ENCODE results near the gene TRIM63.

Gene TRIM63

DNA sequence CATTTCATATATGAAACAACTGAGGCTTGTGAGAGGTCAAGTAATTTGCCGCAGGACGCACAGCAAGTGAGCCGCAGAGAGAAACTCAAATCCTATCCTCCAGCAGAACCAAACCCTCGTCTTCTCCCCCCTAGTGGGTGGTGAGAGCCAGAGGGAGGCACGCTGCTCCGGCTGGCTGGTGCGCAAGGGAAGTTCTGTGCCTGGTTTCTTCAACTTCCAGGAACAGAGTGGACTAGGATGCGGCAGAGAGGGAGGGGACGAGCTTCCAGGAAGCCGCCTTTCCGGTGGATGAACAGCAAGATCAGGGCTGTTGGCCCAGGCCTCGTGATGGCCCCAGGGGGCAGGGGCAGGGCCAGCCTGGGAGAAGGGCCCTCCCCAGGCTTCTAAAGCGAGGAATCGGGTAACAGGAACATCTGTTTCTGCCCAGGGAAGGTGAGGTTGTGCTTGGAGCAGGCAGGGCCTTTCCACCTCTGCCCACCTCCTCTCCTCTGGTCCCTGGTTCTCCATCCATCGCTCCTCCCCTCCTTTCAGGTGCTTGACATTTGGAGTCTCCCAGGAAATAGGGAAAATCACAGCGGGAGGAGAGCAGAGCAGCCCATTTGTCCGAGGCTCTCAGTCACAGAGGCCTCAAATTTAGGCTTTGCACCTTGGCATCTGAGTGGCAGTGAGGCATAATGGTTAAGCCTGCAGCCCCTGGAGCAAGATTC is 27.4 kb upstream of the TRIM63 start:
- TF ChIP-seq, protein P1, sequence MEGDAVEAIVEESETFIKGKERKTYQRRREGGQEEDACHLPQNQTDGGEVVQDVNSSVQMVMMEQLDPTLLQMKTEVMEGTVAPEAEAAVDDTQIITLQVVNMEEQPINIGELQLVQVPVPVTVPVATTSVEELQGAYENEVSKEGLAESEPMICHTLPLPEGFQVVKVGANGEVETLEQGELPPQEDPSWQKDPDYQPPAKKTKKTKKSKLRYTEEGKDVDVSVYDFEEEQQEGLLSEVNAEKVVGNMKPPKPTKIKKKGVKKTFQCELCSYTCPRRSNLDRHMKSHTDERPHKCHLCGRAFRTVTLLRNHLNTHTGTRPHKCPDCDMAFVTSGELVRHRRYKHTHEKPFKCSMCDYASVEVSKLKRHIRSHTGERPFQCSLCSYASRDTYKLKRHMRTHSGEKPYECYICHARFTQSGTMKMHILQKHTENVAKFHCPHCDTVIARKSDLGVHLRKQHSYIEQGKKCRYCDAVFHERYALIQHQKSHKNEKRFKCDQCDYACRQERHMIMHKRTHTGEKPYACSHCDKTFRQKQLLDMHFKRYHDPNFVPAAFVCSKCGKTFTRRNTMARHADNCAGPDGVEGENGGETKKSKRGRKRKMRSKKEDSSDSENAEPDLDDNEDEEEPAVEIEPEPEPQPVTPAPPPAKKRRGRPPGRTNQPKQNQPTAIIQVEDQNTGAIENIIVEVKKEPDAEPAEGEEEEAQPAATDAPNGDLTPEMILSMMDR (conservative IDR thresholded peaks at IDR 0.05): peak; percentile 29
- peak overlapping the region; percentile 57 for H3K27ac ChIP-seq

DNA sequence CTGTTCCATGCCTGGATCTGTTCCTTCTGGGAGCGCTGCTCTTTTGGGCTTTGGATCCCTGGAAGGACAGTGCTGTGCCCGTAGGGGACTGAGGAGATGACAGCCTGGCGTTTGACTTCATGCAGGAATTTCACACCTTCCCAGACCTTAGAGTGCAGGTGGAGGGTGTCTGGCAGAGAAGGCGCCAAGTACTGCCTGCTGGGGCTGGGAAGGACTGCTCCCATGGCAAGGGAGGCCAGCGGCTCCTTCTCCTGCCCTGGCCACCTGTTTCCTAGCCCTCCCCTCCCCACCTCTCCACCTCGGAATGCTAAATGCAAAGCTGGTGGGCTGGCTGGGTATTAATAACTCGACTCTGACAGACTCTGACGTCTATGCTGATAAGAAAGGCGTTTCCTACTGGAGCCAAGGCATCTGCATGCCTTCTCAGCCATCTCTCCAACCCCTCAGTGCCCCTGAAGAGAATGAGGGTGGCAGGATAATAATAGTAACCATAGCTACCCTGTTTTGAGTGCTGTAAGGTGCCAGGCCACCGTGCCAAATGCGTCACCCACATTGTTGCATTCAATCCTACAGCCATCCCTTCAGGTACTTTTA is 26.7 kb upstream of the TRIM63 start:
- TF ChIP-seq, protein P1 (conservative IDR thresholded peaks at IDR 0.05): no peak
- peak overlapping the region; percentile 57 for H3K27ac ChIP-seq

DNA sequence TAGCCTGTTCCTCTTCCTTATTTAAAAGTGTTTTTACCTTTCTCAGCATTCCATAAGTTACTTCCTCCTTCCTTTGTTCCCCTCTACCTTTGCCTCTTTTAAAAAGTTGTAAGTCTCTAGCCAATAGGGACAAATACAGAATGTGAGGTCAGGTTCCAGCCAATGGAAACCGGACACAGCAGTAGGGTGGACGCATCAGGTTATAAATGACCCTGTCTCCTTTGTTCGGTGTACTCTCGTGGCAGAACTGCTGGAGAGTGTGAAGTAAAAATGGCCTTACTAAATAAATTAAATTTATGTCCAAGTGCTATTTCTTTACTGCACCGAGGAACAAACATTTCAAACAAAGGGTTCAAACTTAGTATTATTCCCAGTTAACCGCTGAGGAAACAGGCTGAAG is 26.1 kb upstream of the TRIM63 start:
- H3K27ac ChIP-seq: peak overlapping the region; percentile 57; the same call in 1 of the 2 replicates

DNA sequence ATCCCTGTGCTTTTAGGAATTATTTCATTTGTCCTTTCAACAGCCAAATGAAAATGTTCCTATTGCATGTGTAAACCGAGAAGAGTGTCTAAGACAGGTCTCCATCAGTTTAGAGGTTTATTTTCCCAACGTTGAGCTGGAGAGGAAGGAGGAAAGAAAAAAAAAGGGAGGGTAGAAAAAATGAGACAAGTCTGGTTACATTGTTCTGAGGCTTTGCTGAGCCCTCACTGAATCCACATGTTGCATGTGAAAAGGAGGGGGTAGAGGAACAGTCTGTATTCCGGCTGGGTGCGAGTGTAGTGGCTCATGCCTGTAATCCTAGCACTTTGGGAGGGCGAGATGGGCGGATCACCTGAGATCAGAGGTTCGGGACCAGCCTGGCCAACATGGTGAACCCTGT is 25.0 kb upstream of the TRIM63 start:
- TF ChIP-seq, protein P1 (conservative IDR thresholded peaks at IDR 0.05): no peak
- no peak overlapping the region for H3K27ac ChIP-seq

DNA sequence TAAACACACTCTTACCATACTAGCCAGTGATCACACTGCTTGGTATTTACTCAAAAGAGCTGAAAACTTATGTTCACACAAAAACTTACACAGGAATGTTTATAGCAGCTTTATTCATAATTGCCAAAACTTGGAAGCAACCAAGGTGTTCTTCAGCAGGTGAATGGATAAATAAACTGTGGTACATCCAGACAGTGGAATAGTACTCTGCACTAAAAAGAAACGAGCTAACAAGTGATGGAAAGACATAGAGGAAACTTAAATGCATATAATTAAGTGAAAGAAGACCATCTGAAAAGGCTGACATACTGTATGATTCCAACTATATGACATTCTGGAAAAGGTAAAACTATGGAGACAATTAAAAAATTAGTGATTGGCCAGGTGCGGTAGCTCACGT is 23.5 kb upstream of the TRIM63 start:
- TF ChIP-seq, protein P1 (conservative IDR thresholded peaks at IDR 0.05): no peak

DNA sequence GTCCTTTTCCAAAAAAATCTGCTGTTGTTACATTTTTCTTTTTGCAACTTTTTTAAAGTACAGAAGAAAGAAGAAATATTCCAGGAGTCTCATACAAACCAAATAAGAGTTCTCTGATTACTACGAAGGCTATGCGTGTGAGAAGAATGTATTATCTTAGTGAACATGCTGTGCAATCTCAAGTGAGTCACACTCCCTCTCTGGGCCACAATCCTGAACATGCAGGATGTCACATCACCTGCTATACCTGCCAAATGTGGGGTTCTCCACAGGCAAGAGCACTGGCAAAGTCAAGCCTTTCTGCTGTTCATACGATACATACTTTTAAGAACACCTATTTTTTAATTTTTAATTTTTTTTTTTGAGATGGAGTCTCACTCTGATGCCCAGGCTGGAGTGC is 21.7 kb upstream of the TRIM63 start:
- TF ChIP-seq, protein P1 (conservative IDR thresholded peaks at IDR 0.05): no peak

More for the DNA sequence above, 23.5 kb upstream of the TRIM63 start:
- H3K27ac ChIP-seq: no peak overlapping the region

DNA sequence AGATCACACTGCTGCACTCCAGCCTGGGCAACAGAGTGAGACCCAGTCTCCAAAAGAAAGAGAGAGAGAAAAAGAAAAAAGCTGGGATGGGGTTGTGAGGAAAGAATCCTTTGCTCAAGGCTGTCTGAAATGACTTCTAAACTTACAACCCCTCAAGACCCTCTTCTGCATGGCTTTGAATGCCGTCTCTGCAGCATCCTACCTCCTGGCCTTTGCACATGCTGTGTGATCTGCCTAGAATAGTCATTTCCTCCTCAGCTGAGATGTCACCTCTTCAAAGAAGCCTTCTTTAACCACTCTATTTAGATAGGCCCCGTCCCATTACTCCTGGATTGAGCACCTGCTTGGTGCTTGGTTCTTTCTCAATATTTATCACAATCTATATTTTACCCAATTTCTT is 17.4 kb upstream of the TRIM63 start:
- TF ChIP-seq, protein P1 (conservative IDR thresholded peaks at IDR 0.05): no peak

More for the DNA sequence above, 21.7 kb upstream of the TRIM63 start:
- no peak overlapping the region for H3K27ac ChIP-seq

DNA sequence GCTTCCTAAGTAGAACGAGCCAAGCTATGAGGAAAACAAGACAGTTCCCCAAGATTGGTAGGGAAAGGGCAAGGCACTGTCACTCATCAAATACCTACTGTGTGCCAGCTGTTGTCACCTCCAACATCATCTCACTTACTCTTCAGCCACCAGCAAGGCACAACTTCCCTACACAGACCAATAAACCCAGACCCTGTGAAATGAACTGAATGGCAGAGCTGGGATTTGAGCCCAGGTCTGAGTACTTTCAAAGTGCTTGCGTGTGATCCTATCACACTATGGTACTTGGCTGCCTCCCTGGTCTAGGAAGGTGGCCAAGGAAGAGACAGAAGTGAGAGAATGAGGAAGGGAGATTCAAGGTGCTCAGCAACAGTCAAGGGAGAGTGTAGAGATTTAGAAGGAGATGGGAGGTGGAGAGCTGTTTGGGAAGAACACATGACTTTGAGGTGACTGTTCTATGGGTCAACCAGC is 16.7 kb upstream of the TRIM63 start:
- H3K27ac ChIP-seq: no peak overlapping the region
- TF ChIP-seq, protein P1 (conservative IDR thresholded peaks at IDR 0.05): no peak

More for the DNA sequence above, 17.4 kb upstream of the TRIM63 start:
- no peak overlapping the region for H3K27ac ChIP-seq
